ENCODE results near the gene EGFR. TPM values are rescaled to one million over a fixed set of nuclear protein-coding genes. Genes with fewer than 3 reads are reported as not detected.

Gene EGFR
- polyA plus RNA-seq, 1 donor from 2014 or later = 0.22 TPM

GRCh38 chr7:55210716-55211115 lies 191.9 kb downstream of the EGFR start:
- no peak overlapping the region for H3K4me2 ChIP-seq (ENCODE audit: low read length)
- H3K9me2 ChIP-seq (ENCODE audit: insufficient read depth, low read length) = no peaks in the 10 kb centered on the region
- no peak overlapping the region for H2AFZ ChIP-seq (ENCODE audit: low read depth, low read length)
- H3K36me3 ChIP-seq (ENCODE audit: insufficient read depth, low read length) = no peaks in the 10 kb centered on the region
- TF ChIP-seq REST (IDR thresholded peaks at IDR 0.05; ENCODE audit: borderline replicate concordance) (no peak), MXI1 (conservative IDR thresholded peaks at IDR 0.05; ENCODE audit: poor library complexity, severe bottlenecking) (no peak), RAD21 (conservative IDR thresholded peaks at IDR 0.05) (no peak), POLR2AphosphoS5 (IDR thresholded peaks at IDR 0.05) (no peak), EP300 (conservative IDR thresholded peaks at IDR 0.05; ENCODE audit: poor library complexity, severe bottlenecking) (no peak), SMC3 (conservative IDR thresholded peaks at IDR 0.05; ENCODE audit: poor library complexity) (no peak), TAF1 (IDR thresholded peaks at IDR 0.05; ENCODE audit: low read depth) (no peak), EZH2 (IDR thresholded peaks at IDR 0.05; ENCODE audit: borderline replicate concordance, insufficient read depth, low read length, poor library complexity, severe bottlenecking) (no peak)
- TF ChIP-seq, protein P1, sequence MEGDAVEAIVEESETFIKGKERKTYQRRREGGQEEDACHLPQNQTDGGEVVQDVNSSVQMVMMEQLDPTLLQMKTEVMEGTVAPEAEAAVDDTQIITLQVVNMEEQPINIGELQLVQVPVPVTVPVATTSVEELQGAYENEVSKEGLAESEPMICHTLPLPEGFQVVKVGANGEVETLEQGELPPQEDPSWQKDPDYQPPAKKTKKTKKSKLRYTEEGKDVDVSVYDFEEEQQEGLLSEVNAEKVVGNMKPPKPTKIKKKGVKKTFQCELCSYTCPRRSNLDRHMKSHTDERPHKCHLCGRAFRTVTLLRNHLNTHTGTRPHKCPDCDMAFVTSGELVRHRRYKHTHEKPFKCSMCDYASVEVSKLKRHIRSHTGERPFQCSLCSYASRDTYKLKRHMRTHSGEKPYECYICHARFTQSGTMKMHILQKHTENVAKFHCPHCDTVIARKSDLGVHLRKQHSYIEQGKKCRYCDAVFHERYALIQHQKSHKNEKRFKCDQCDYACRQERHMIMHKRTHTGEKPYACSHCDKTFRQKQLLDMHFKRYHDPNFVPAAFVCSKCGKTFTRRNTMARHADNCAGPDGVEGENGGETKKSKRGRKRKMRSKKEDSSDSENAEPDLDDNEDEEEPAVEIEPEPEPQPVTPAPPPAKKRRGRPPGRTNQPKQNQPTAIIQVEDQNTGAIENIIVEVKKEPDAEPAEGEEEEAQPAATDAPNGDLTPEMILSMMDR (IDR thresholded peaks at IDR 0.05; ENCODE audit: poor library complexity, severe bottlenecking) = no peak
- no peaks in the 10 kb centered on the region for H3K79me2 ChIP-seq (replicated peaks; ENCODE audit: insufficient read depth, low read length)
- no peaks in the 10 kb centered on the region for H3F3A ChIP-seq (ENCODE audit: insufficient read depth, low read length, poor library complexity, severe bottlenecking)
- H3K27me3 ChIP-seq (ENCODE audit: insufficient read depth, low read depth, low read length) = no peaks in the 10 kb centered on the region
- no peak overlapping the region for H3K27ac ChIP-seq (ENCODE audit: low read length)
- H3K9me3 ChIP-seq (ENCODE audit: low read length) = no peaks in the 10 kb centered on the region
- H4K20me1 ChIP-seq (ENCODE audit: insufficient read depth) = no peaks in the 10 kb centered on the region
- no peak overlapping the region for H3K4me3 ChIP-seq (ENCODE audit: low read length)
- no peak overlapping the region for H3K9ac ChIP-seq (ENCODE audit: low read length)

GRCh38 chr7:55211726-55212125 lies 192.9 kb downstream of the EGFR start:
- H3K9ac ChIP-seq (ENCODE audit: low read length) = no peak overlapping the region

More at GRCh38 chr7:55211726-55212125, 192.9 kb downstream of the EGFR start:
- Histone ChIP-seq H3K9me2 (ENCODE audit: insufficient read depth, low read length) (no peaks in the 10 kb centered on the region), H3F3A (ENCODE audit: insufficient read depth, low read length, poor library complexity, severe bottlenecking) (no peaks in the 10 kb centered on the region), H3K4me2 (ENCODE audit: low read length) (no peak overlapping the region), H3K79me2 (replicated peaks; ENCODE audit: insufficient read depth, low read length) (no peaks in the 10 kb centered on the region), H3K27ac (ENCODE audit: low read length) (no peak overlapping the region), H2AFZ (ENCODE audit: low read depth, low read length) (no peak overlapping the region), H4K20me1 (ENCODE audit: insufficient read depth) (no peaks in the 10 kb centered on the region), H3K36me3 (ENCODE audit: insufficient read depth, low read length) (no peaks in the 10 kb centered on the region), H3K27me3 (ENCODE audit: insufficient read depth, low read depth, low read length) (no peaks in the 10 kb centered on the region), H3K4me3 (ENCODE audit: low read length) (no peak overlapping the region), H3K9me3 (ENCODE audit: low read length) (no peaks in the 10 kb centered on the region)
- TF ChIP-seq RAD21 (conservative IDR thresholded peaks at IDR 0.05) = no peak
- TF ChIP-seq TAF1 (IDR thresholded peaks at IDR 0.05; ENCODE audit: low read depth) = no peak
- no peak for TF ChIP-seq REST (IDR thresholded peaks at IDR 0.05; ENCODE audit: borderline replicate concordance)
- TF ChIP-seq EP300 (conservative IDR thresholded peaks at IDR 0.05; ENCODE audit: poor library complexity, severe bottlenecking) = no peak
- no peak for TF ChIP-seq SMC3 (conservative IDR thresholded peaks at IDR 0.05; ENCODE audit: poor library complexity)
- no peak for TF ChIP-seq MXI1 (conservative IDR thresholded peaks at IDR 0.05; ENCODE audit: poor library complexity, severe bottlenecking)
- TF ChIP-seq, protein P1 (IDR thresholded peaks at IDR 0.05; ENCODE audit: poor library complexity, severe bottlenecking) = no peak
- no peak for TF ChIP-seq POLR2AphosphoS5 (IDR thresholded peaks at IDR 0.05)
- no peak for TF ChIP-seq EZH2 (IDR thresholded peaks at IDR 0.05; ENCODE audit: borderline replicate concordance, insufficient read depth, low read length, poor library complexity, severe bottlenecking)

Measured in neural cell (in vitro differentiated cells).